ENCODE results near the gene PATZ1. TPM values are rescaled to one million over a fixed set of nuclear protein-coding genes. Genes with fewer than 3 reads are reported as not detected.
"Not testable (repeated sequence)": the region's sequence is repeated elsewhere in the genome, so short reads cannot be mapped to it uniquely, and the experiment has no call there.

The PATZ1 gene
- polyA plus RNA-seq, 1 of the 3 experiments (the other 2 are of a cell fraction), result 21.8 TPM

GRCh38 chr22:31323578-31324550 is 22.3 kb downstream of the PATZ1 start:
- Histone ChIP-seq H3K27ac (ENCODE audit: low read depth in 2 of 2, low read length in 1 of 2) (no peak overlapping the region), H3K36me3 (replicated peaks in 1 of 2; ENCODE audit: control insufficient read depth in 1 of 2, insufficient read depth in 2 of 2, low read length in 1 of 2) (peaks cover 14 to 39% of the 10 kb centered on the region in 2 experiments), H3K9me2 (no peaks in the 10 kb centered on the region), H3K9ac (no peak overlapping the region), H3K4me3 (ENCODE audit: low read depth in 2 of 2, low read length in 1 of 2) (no peak overlapping the region), H3K4me2 (no peak overlapping the region), H2AFZ (ENCODE audit: low read depth) (no peak overlapping the region), H3K27me3 (ENCODE audit: insufficient read depth) (no peaks in the 10 kb centered on the region), H3K9me3 (no peaks in the 10 kb centered on the region), H4K20me1 (ENCODE audit: insufficient read depth) (no peaks in the 10 kb centered on the region), H3K79me2 (ENCODE audit: insufficient read depth) (peaks cover 2% of the 10 kb centered on the region; the same call in 1 of the 2 replicates), H3K4me1 (ENCODE audit: control insufficient read depth in 1 of 2, insufficient read depth in 2 of 2, low read depth in 1 of 2, low read length in 1 of 2) (no peaks in the 10 kb centered on the region), H3F3A (replicated peaks; ENCODE audit: insufficient read depth) (no peaks in the 10 kb centered on the region)
- DNase-seq, result no peak
- no peak for TF ChIP-seq CHD2 (IDR thresholded peaks at IDR 0.05; ENCODE audit: low read length, partially characterized antibody)
- TF ChIP-seq RCOR1 (IDR thresholded peaks at IDR 0.05; ENCODE audit: low read length), result no peak
- TF ChIP-seq TAF1 (IDR thresholded peaks at IDR 0.05; ENCODE audit: borderline replicate concordance, low read depth, low read length), result no peak
- no peak for TF ChIP-seq RAD21 (IDR thresholded peaks at IDR 0.05; ENCODE audit: low read length)
- TF ChIP-seq SMC3 (IDR thresholded peaks at IDR 0.05; ENCODE audit: low read depth, low read length), result no peak
- TF ChIP-seq FOSL2 (IDR thresholded peaks at IDR 0.05; ENCODE audit: borderline replicate concordance, low read depth), result no peak
- no peak for TF ChIP-seq NRF1 (IDR thresholded peaks at IDR 0.05; ENCODE audit: low read depth, low read length)
- TF ChIP-seq FOXM1 (IDR thresholded peaks at IDR 0.05; ENCODE audit: low read depth), result no peak
- no peak for TF ChIP-seq TEAD4 (IDR thresholded peaks at IDR 0.05; ENCODE audit: borderline replicate concordance, insufficient read depth)
- TF ChIP-seq USF1 (IDR thresholded peaks at IDR 0.05; ENCODE audit: borderline replicate concordance, low read depth), result no peak
- POLR2A ChIA-PET, result interaction anchor here (1.4 kb wide), 1 partner anchor 13 kb away, joined by 3 read pairs; no protein-coding TSS in a partner anchor
- WGBS (ENCODE audit: low lambda C conversion rate), result 96% methylated on average over 8 of the region's 8 CpGs
- CTCF ChIA-PET, result interaction anchor here (1.0 to 4.2 kb wide), 4 partner anchors 10 to 51 kb away, joined by 3 to 37 read pairs (median 4); partner anchors contain the start of gene PATZ1

- ChIA-PET POLR2A (no interaction called here), CTCF (interaction anchor here (4.2 kb wide), 1 partner anchor 7 kb away, joined by 37 read pairs; no protein-coding TSS in a partner anchor)
- WGBS (ENCODE audit: low lambda C conversion rate), result 92% methylated on average over 2 of the region's 4 CpGs
- Histone ChIP-seq H3K27me3 (ENCODE audit: insufficient read depth) (no peaks in the 10 kb centered on the region), H3F3A (replicated peaks; ENCODE audit: insufficient read depth) (no peaks in the 10 kb centered on the region), H2AFZ (ENCODE audit: low read depth) (no peak overlapping the region), H3K36me3 (replicated peaks in 1 of 2; ENCODE audit: control insufficient read depth in 1 of 2, insufficient read depth in 2 of 2, low read length in 1 of 2) (peaks cover 9 to 16% of the 10 kb centered on the region in 2 experiments), H3K27ac (ENCODE audit: low read depth in 2 of 2, low read length in 1 of 2) (no peak overlapping the region), H3K4me3 (ENCODE audit: low read depth in 2 of 2, low read length in 1 of 2) (no peak overlapping the region), H3K9me2 (no peaks in the 10 kb centered on the region), H3K9me3 (no peaks in the 10 kb centered on the region), H3K4me1 (ENCODE audit: control insufficient read depth in 1 of 2, insufficient read depth in 2 of 2, low read depth in 1 of 2, low read length in 1 of 2) (no peaks in the 10 kb centered on the region), H3K79me2 (ENCODE audit: insufficient read depth) (no peaks in the 10 kb centered on the region), H4K20me1 (ENCODE audit: insufficient read depth) (no peaks in the 10 kb centered on the region), H3K9ac (no peak overlapping the region), H3K4me2 (no peak overlapping the region)
- no peak for TF ChIP-seq FOSL2 (IDR thresholded peaks at IDR 0.05; ENCODE audit: borderline replicate concordance, low read depth)
- TF ChIP-seq YY1 (IDR thresholded peaks at IDR 0.05; ENCODE audit: low read depth), result no peak
- no peak for TF ChIP-seq SIN3A (IDR thresholded peaks at IDR 0.05; ENCODE audit: borderline replicate concordance, low read depth, low read length)
- no peak for TF ChIP-seq EZH2phosphoT487 (IDR thresholded peaks at IDR 0.05; ENCODE audit: borderline replicate concordance, low read depth)
- TF ChIP-seq CTCF (IDR thresholded peaks at IDR 0.05), result no peak
- no peak for TF ChIP-seq POLR2AphosphoS5 (IDR thresholded peaks at IDR 0.05; ENCODE audit: low read depth, low read length)
- no peak for TF ChIP-seq TCF12 (IDR thresholded peaks at IDR 0.05)
- no peak for DNase-seq
Observed at GRCh38 chr22:31321421-31321820, 24.7 kb downstream of the PATZ1 start.

- H3K4me2 ChIP-seq; H2AFZ ChIP-seq (ENCODE audit: low read depth); H4K20me1 ChIP-seq (ENCODE audit: insufficient read depth); H3K27ac ChIP-seq (ENCODE audit: low read depth in 2 of 2, low read length in 1 of 2); H3K4me3 ChIP-seq (ENCODE audit: low read depth in 2 of 2, low read length in 1 of 2); H3K9me3 ChIP-seq; DNase-seq; H3K4me1 ChIP-seq (ENCODE audit: control insufficient read depth in 1 of 2, insufficient read depth in 2 of 2, low read depth in 1 of 2, low read length in 1 of 2); H3F3A ChIP-seq (replicated peaks; ENCODE audit: insufficient read depth); H3K9ac ChIP-seq; H3K27me3 ChIP-seq (ENCODE audit: insufficient read depth); H3K9me2 ChIP-seq; POLR2A ChIA-PET; H3K79me2 ChIP-seq (ENCODE audit: insufficient read depth); H3K36me3 ChIP-seq (replicated peaks in 1 of 2; ENCODE audit: control insufficient read depth in 1 of 2, insufficient read depth in 2 of 2, low read length in 1 of 2): not testable (repeated sequence)
- CTCF ChIA-PET, result interaction anchor here (0.6 to 4.5 kb wide), 14 partner anchors 9 to 449 kb away, joined by 3 to 58 read pairs (median 16); partner anchors contain the start of genes LIMK2 and PIK3IP1
- WGBS (ENCODE audit: low lambda C conversion rate), result 63% methylated on average over 1 of the region's 1 CpG
Observed at GRCh38 chr22:31314220-31314619, 31.9 kb downstream of the PATZ1 start.

Measured in SK-N-SH (cell line).